Colon (tissue), 2 donors: ENCODE results near the gene RGS3.
"Not testable (repeated sequence)": the region's sequence is repeated elsewhere in the genome, so short reads cannot be mapped to it uniquely, and the experiment has no call there.

Experiments
- FAIRE-seq: peaks from 2 replicates; lab custom pipeline; 2012; peaks lifted over from hg19 to GRCh38; lab: Jason Lieb, UNC
- donor health status: control.
- donor health status: control.

Gene RGS3

GRCh38 chr9:113548221-113549041 lies 84.9 kb downstream of the RGS3 start:
- no peak for FAIRE-seq

DNA sequence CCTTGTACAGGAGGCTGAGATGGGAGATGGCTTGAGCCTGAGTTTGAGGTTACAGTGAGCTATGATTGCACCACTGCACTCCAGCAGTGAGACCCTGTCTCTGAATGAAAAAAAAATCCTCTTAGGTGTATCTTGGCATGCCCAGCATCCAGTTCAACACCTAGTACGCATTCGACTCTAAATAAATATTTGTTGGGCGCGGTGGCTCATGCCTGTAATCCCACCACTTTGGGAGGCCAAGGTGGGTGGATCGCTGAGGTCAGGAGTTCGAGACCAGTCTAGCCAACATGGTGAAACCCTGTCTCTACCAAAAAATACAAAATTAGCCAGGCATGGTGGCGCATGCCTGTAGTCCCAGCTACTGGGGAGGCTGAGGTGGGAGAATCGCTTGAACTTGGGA lies 86.4 kb downstream of the RGS3 start:
- FAIRE-seq, result not testable (repeated sequence)

GRCh38 chr9:113556877-113557593 lies 93.5 kb downstream of the RGS3 start:
- FAIRE-seq, result no peak

GRCh38 chr9:113558632-113559502 lies 95.3 kb downstream of the RGS3 start:
- FAIRE-seq, result no peak

DNA sequence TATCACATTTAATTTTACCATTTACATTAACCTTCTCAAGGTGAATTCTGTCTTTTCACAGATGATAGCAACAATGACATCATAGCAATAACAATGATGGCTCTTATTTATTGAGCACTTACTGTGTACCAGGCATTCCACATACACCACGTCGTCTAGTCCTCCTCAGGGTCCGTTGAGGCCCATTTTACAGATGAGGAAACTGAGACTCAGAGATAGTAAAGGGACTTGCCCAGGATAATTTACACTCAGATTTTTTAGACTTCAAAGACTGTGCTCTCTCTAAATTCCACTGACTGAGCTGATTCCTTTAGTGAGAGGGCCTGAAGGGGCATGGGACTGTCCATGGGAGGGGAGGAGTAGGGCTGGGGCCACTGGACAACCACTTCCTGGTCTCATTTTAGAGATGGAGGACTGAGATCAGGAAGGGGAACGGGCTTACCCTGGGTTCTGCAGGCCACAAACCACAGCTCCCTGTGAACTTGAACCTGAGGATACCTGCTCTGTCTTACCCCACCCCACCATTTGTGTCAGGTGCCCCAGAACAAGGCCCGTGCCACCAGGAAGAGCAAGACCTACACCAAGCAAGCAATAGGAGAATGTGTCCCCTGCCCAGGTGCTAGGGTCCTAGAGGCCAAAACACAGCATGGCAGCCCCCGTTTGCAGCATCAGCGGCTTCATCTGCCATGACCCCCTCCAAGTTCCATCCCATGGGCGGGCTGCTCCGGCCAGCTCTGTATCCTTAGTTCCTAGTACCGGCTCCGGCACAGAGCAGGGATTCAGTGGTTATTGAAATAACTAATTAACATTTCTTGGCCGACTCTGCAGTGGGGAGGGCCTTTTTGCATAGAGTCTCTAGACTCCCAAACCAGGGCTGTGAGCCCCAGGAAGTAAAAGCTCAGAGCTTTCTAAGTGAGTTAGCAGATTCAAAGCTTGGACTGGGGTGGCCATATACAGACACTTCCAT lies 96.6 kb downstream of the RGS3 start:
- FAIRE-seq, result no peak

DNA sequence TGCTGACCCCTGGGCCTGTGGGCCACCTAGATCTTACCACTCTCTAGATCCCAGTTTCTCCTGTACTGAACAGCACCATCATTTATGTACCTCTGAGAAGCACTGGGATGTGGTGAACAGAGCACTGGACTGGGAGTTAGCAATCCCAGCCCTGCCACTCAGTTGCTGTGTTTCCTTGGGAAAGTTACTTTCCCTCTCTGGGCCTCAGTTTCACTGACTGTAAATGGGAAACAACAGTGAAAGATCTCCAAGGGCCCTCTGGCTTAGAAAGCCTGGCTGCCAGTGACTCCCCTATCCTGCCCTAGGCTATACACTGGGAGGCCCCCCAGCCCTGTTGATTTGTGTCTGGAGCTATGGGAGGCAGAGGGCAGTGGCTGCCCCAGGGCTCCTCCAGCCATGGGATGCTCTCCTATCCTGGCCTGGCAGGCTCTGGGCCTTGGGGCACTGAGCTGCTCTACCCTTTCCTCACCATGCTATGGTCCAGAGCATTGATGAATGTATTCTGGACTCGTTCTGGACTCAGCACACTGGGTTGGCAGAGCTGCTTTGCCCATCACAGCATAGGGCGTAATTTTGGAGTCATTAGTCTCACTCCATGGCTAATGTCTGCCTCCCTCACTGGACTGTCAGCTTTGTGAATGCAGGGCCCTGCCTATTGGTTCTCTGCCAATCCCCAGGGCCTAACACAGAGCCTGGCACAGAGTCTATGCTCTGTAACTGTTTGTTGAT lies 99.3 kb downstream of the RGS3 start:
- no peak for FAIRE-seq

GRCh38 chr9:113563826-113564497 lies 100.4 kb downstream of the RGS3 start:
- no peak for FAIRE-seq

GRCh38 chr9:113564498-113565237 lies 101.1 kb downstream of the RGS3 start:
- no peak for FAIRE-seq

- FAIRE-seq, result no peak
These were observed 102.6 kb downstream of the RGS3 start for GRCh38 chr9:113566016-113566711.

GRCh38 chr9:113566712-113567071 lies 103.2 kb downstream of the RGS3 start:
- FAIRE-seq, result no peak

DNA sequence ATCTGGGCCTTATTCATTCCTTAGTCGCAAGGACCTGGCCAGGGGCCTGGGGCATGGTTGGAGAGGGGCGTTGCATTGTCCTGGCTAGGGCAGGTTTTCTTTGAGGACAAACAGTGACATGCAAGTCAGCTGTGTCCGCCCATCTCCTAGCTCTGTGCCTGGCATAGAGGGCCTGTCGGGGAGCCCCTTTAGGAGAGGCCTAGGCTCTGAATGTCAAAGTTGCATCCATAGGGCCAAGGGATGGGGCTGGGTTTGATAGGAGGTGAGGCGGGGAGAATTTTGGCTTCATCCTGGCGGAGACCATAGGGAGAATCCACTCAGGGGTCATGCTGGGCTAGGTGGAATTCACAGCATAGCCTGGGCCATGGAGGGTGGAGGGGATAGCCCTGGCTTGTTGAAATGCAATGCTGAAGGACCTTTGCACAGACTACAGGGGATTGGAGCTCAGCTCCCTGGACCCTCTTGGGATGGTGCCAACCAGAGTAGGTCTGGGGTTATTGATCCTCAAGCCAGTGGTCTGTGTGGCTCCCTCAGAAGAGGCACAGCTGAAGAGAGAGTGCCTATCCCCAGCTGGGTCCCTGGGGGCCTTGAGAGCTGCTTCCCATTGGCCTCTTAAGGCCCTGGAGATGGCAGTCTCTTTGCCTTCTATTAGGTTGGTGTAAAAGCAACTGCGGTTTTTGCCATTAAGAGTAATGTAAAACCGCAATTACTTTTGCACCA lies 104.0 kb downstream of the RGS3 start:
- no peak for FAIRE-seq

DNA sequence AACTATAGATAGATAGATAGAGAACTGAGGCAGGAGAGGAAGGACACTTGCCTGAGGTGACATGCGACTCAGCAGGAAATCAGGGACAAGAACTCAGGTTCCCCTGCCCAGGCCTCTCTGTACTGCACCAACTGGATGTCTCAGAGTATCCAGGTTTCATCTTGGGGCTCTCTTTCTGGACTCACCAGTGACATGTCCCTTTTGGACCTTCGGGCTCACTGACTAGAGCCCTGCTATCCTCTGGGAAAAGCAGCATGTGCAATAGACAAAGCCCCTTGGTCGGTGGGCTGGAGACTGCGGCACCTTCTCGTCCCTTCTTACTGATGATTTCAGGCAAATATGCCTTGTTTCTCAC lies 104.5 kb downstream of the RGS3 start:
- no peak for FAIRE-seq

DNA sequence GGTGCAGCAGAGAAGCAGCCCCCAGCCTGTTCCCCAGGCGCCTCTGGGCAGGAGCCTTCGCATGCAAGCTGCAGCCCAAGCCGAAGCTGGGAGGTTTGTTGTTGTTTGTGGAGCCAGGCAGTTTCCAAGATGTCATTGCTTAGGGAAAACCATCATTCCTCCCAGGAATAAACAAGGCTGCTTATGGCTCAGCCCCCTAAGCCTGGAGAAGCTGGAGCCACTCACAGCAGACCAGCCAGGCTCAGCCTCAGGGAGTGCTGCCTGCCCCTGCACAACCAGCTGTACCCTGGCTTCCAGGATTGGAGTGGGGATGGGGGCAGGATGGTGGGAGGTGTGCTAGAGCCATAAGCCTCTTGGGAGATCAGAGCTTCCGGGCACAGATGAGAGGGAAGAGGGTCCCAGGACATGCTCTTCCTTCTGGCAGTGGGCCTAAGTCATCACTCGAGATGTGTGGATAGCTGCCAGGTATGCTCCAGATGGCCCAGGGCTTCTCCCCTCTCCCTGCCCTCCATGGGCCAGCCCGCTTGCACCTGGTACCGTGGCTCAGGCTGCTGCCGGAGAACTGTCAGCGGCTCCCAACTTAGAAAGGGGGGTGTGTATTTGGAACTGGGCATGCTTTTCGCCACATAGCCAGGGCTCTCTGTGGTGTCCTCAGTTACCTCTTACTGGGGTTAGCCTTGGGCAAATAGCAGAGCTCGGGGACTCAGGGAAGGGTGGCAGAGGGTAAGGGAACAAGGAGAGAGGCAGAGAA lies 105.2 kb downstream of the RGS3 start:
- FAIRE-seq, result no peak

DNA sequence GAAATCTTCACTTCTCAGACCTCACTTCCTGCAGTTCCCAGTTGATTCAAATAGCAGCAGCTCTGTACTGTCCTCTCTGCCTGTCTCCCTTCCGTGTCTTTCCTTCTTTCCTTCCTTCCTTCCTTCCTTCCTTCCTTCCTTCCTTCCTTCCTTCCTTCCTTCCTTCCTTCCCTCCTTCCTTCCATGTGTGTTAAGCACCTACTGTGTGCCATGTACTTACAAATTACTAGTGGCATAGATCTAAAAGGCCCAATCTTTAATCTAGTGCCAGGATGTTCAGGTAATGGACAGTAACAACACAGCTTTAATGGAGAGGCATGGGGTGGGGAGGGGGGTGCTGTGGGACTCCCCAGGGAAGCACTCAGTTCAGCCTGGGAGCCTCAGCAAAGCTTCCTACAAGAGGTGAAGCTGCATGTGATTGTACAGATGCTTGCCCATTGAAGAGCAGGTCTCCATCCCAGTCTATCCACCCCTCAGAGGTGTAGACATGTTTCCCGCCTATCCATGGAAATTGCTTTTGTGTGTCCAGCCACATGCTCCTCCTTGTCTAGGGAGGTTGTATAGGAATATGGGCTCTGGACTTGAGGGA lies 106.0 kb downstream of the RGS3 start:
- FAIRE-seq, result no peak

DNA sequence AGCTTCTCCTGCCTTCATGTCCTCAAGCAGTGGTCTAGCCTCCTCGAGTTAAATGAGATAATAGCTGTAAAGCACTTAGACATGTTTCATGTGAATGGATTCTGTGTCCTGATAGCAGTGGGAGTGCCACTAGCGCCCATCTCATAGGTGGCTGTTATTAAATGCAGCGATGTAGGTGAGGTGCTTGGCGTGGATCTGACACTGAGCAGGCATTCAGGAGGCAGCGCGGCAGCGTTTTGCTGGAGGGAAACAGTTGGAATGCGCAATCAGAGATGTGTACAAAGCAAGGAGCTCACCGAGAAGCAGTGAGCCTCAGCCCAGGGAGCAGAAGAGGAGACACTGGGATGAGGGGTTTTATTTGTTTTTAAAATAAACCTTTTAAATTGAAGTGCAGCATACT lies 106.6 kb downstream of the RGS3 start:
- no peak for FAIRE-seq

GRCh38 chr9:113570749-113571711 lies 107.5 kb downstream of the RGS3 start:
- FAIRE-seq, result no peak
